HUDEP-2 (cell line): Measurements from ENCODE around the gene ZNF717.
A peak's percentile ranks its signal among the peaks of the same experiment; 100 is the strongest.
"Not testable (repeated sequence)": the region's sequence is repeated elsewhere in the genome, so short reads cannot be mapped to it uniquely, and the experiment has no call there.

ENCODE experiments used
- DNase-seq, 76 experiments: peaks; one replicate each; lab custom pipeline; 2025; ENCODE audit not compliant: unreplicated experiment in 76 of 76; lab: John Stamatoyannopoulos, UW

The ZNF717 gene

DNA sequence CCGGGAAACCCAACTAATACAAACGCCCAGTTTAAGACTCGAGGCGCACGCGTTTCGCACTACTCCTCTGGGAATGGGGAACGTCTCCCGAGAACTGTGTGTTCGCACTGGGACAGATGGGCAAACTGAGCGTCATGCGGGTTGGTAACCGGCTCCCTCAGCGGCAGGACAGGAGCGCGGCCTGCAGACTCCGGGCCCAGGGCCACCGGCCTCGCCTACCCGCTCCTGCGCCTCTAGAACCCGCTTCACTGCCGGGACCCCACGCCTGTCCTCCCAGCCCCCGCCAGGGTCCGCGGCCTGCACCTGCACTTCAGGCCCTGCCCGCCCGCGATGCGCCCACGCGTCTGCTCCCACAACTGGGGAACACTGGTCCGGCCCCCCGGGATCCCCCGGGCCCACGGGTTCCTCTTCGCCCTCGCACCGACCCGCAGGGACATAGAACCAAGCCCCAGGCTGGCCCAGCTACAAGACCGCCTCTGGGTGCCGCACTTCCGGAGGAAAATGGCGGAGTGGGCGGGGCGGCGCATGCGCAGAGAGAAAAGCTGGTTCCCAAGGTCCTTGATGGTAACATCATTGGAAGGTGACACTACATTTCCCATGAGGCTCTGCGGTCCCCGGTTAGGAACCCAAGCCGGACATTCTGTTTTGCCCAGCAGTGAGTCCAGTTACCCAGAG lies at the start of gene ZNF717:
Gene ZNF717, minus strand, starts transcription at position 469 of the 675 bp plus-strand sequence. CDS start 2,187 bp downstream, outside the sequence.
- DNase-seq, result peak; percentile 10 to 92 (median 76)

DNA sequence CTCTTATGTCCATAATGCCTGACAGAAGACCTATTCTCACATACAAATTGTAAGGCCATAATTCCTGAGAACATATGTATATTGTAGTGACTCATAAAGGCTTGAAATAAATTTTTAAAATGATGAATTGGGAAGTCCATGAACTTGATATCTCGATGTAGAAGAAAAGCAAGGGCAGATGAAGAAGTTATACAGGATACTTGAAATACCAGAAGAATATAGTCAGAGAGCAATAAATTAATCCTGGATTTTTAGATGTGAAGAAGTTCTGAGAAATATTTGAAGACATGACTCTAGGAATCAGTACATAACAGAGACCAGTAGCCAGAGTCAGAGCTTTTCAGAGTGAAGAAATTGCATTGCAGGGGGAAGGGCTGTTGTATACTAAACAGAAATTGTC lies 45.7 kb upstream of the ZNF717 start:
- DNase-seq, result not testable (repeated sequence)

DNA sequence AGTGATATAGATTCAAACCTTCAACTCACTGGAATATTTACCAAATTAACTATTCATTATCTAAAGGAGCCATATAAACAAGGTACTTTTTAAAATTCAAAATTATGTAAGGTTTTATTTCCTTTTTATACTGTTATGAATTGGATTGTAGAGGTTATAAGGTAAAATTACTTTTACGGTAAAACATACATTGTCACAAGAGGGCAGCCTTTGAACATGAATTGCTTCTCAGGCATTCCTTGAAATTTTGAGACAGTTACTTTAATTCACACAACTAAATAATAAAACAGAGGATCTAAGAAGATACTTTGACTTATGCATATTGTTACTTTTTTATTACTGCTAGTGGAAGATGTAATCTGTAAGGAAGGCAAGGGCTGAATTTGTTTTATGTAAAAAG lies 32.7 kb upstream of the ZNF717 start:
- DNase-seq, result not testable (repeated sequence)

DNA sequence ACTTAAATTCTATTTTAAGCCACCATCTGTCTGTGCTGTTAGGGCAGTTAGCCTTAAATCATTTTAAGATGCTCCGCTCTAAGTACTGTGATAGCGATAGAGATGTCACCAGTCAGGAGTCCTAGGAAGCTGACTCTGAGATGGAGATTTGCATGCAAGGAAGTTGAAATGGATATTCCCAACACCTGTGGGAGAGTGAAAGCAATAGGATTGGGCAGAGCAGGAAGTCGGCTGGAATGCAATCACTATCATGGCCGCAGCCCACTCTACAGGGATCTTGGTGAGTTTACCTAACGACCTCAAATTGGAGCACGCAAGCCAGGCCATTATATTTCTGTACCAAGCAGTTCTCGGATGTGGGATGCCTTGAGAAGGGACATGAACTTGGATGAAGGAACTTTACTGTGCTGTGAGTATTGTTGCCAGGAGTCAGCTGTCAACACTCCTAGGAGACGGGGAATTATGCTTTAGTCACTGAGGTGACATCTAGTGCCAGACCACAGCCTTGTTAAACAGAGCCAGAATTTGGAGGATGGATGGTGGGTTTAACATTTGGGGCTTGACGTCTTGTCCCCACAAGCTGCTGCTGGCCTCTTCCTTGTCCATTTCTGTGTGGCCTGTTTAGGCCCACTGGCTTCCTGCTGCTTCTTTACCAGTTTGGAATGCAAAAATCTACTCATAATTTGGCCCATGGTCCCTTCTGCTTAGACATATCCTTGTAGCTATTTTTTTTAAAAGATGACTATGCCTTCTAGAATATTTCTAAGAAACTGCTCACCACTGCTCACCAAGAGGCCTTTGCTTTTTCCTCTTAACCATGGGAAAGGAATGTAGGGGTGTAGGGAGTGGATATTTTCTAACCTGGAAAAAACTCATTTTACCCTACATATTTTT lies 31.2 kb upstream of the ZNF717 start:
- DNase-seq, result not testable (repeated sequence)

DNA sequence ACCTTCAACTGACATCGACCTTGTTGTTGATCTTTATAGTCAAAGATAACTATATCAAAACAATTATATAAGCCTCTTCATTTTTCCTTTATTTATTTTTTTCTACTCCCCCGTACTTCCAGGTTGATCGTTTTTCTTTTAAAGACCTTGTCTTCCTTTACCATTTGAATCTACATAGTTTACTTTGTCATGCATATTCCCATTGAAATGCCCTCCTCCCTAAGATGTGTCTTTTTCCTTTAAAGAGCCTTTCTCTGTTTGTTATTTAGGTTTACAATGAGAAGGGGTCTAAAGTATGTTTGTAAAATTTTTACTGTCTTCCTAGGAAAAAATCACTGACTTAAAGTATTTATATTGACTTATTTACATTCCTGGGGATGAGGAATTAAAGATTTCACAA lies 29.4 kb upstream of the ZNF717 start:
- DNase-seq, result no peak

DNA sequence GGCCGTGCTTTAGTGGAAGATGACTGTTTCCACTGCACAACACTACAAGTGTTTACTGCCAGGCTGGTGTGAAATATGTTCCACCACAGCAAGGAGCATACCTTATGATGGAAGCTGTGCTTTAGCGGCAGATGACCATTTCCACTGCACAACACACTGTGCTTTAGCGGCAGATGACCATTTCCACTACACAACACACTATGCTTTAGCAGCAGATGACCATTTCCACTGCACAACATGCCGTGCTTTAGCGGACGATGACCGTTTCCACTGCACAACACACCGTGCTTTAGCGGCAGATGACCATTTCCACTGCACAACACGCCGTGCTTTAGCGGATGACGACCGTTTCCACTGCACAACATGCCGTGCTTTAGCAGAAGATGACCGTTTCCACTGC lies 2.8 kb downstream of the ZNF717 start:
- DNase-seq, result no peak

DNA sequence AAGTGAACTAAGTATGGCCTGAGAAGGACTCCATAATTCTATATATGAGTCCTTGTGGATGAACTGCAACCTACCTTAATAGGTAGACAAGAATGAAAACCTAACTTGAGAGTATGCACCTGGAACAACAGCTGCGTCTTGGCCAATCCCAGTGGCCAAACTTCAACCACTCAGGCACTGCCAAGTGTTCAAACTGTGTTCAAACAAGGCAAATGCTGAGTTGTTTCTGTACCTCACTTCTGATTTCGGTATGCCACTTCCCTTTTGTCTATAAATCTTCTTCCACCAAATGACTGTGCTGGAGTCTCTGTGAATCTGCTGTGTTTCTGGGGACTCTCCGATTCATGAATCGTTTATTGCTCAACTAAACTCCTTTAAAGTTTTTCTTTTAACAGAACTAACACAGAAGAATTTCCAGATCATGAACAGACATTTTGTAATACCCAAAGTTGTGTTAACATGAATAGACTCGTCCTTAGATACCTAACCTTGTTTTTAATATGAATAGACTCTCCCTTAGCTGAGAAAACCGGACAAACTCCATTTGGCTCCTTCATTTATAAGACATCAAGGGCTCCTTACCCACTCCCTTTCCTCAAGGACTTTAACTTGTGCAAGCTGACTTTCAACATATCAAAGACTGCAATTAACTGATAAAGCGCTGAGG lies 4.1 kb downstream of the ZNF717 start:
- DNase-seq, result no peak

DNA sequence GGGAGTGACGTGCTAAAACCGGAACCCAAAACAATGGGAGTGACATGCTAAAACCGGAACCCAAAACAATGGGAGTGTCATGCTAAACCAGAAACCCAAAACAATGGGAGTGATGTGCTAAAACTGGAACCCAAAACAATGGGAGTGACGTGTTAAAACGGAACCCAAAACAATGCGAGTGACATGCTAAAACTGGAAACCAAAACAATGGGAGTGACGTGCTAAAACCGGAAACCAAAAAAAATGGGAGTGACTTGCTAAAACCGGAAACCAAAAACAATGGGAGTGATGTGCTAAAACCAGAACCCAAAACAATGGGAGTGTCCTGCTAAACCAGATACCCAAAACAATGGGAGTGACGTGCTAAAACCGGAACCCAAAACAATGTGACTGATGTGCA lies 7.6 kb downstream of the ZNF717 start:
- DNase-seq, result not testable (repeated sequence)

DNA sequence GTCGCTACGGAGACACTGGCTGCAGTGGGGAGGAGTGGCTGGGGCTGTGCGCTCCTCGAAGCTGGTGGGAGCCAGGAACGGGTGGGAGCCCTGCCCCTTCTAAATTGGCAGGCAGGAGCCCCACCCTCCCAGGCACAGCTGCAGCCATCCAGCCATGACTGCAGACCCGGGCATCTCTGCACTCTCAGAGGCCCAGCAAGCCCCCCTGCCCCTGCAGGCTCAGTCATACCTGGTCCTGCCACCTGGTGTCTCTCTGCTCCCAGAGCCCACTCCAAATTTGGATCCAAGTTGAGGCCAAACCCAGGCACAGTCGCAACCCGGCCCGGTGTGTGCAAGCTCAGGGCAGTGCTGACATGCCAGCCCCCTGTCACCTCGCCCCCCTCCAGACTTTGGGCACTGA lies 13.7 kb downstream of the ZNF717 start:
- not testable (repeated sequence) for DNase-seq

DNA sequence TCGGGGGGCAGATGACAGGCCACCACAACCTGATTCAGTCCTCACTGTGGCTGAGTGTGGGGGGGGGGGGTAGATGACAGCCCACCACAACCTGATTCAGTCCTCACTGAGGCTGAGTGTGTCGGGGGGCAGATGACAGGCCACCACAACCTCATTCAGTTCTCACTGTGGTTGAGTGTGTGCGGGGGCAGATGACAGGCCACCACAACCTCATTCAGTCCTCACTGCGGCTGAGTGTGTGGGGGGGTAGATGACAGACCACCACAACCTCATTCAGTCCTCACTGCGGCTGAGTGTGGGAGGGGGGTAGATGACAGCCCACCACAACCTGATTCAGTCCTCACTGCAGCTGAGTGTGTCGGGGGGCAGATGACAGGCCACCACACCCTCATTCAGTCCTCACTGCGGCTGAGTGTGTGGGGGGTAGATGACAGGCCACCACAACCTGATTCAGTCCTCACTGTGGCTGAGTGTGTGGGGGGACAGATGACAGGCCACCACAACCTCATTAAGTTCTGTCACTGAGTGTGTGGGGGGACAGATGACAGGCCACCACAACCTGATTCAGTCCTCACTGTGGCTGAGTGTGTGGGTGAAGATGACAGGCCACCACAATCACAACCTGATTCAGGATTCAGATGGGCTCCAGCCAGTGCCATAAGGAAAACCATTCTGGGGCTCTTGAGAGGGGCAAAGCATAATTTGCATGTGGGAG lies 16.9 kb downstream of the ZNF717 start:
- DNase-seq, result no peak

DNA sequence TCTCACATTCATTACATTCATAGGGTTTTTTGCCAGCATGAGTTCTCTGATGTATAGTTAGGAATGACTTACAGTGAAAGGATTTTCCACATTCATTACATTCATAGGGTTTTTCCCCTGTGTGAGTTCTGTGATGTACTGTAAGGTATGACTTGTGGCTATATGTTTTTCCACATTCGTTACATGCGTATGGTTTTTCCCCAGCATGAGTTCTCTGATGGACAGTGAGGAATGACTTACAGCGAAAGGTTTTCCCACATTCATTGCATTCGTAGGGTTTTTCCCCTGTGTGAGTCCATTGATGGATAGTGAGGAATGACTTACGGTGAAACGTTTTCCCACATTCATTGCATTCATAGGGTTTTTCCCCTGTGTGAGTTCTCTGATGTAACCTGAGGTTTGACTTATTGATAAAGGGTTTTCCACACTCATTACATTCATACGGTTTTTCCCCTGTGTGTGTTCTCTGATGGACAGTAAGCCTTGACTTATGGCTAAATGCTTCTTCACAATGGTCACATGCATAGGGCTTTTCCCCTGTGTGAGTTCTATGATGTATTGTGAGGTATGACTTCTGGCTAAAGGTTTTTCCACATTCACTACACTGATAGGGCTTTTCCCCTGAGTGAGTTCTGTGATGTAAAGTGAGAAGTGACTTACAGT lies 47.4 kb downstream of the ZNF717 start:
- DNase-seq, result no peak

DNA sequence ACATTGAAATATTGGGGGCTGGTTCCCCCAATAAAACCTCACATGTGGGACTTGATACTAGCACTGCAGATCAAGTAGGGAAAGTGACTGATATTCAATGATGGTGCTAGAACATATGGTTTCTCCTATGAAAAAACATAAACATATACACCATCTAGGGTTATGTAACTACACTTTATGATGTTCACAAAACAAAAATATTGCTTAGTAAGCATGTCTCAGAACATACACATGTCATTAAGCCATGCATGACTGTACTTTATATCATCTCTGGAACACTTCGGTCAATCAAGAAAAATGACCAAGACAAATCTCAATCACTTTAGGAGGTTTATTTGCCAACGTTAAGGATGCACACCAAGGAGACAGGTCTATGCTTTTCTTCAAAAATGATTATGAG lies 57.4 kb downstream of the ZNF717 start:
- no peak for DNase-seq

DNA sequence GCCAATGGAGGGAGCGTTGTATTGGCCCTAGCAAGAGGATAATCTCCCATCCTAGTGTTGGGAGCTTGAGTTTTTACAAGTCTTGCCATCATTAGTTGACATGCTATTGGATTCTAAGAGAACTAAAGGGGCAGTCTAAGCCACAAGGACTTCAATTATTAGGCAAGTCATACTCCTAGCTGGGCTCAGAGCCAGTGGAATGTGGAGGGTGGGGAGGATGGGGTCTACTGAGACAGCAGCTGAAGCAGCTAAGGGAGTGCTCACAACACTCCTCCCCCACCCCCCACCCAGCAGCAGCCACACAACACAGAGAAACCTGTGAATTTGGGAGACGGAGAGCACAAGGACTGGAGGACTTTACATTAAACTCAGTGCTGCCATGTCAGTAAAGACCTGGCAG lies 93.3 kb downstream of the ZNF717 start:
- DNase-seq, result no peak

DNA sequence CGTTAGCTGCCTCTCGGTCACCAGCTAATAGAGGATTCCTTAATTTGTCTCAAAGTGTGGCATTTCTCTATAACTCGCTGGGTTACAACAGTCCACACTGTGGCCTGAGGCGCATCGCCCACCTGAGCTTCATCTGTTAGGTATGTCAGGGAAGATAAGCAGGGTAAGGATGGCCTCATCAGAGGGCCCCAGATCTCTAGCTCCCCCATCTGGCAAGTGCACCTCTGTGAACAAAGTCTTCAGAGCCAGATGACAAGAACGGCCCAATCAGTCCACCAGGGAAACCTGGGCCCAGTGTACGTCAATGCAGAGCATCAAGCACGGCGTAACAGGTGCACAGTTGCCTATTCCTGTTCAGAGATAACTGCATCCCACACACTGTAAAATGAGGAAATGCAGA lies 98.0 kb downstream of the ZNF717 start:
- DNase-seq, result no peak
